A549 (cell line): ENCODE data around the gene TRPM6.

Source experiments
- BCL3 ChIP-seq: fragments of >200 bp; sonication (Bioruptor Twin); formaldehyde crosslinking; IDR thresholded peaks from 3 replicates; pipeline ENCODE4 v1.6.1; 2016
- CTCF ChIP-seq: fragments of >200 bp; sonication (Bioruptor Twin); formaldehyde crosslinking; IDR thresholded peaks from 3 replicates; pipeline ENCODE4 v1.5.1; 2016
- EP300 ChIP-seq, 2 experiments: fragments of >200 bp; sonication (Bioruptor Twin); formaldehyde crosslinking; IDR thresholded peaks; 2 replicates in 1 of 2; 3 replicates in 1 of 2; pipeline ENCODE4 v1.6.1; 2016 to 2017
- ESRRA ChIP-seq: fragments of 150-350 bp; IDR thresholded peaks from 2 replicates; pipeline ENCODE4 v1.6.1; 2014; ENCODE audit warnings: mild to moderate bottlenecking, low read length, borderline replicate concordance
- JUN ChIP-seq, 2 experiments: fragments of >200 bp; sonication (Bioruptor Twin); formaldehyde crosslinking; IDR thresholded peaks; 2 replicates in 1 of 2; 3 replicates in 1 of 2; pipeline ENCODE4 v1.6.1; 2016 to 2017
- JUNB ChIP-seq: fragments of >200 bp; sonication (Bioruptor Twin); formaldehyde crosslinking; IDR thresholded peaks from 2 replicates; pipeline ENCODE4 v1.6.1; 2016
- KDM5A ChIP-seq: fragments of 200-600 bp; sonication (generic); IDR thresholded peaks from 2 replicates; pipeline ENCODE4 v1.6.1; 2016; ENCODE audit warnings: antibody characterized with exemption, mild to moderate bottlenecking
- NR3C1 ChIP-seq: fragments of >200 bp; sonication (Bioruptor Twin); formaldehyde crosslinking; IDR thresholded peaks from 3 replicates; pipeline ENCODE4 v1.6.1; 2017
- POLR2A ChIP-seq: IDR thresholded peaks from 2 replicates; pipeline ENCODE4 v1.6.1; 2012; ENCODE audit warnings: mild to moderate bottlenecking, low read length
- POLR2AphosphoS2 ChIP-seq: conservative IDR thresholded peaks from 2 replicates; pipeline ENCODE4 v1.6.1; 2012; ENCODE audit warnings: low read length, improper control_type of control experiment, inconsistent platforms
- RAD21 ChIP-seq, 2 experiments: fragments of >200 bp in 1 of 2; sonication (Bioruptor Twin) in 1 of 2; formaldehyde crosslinking in 1 of 2; IDR thresholded peaks in 1 of 2; conservative IDR thresholded peaks in 1 of 2; 2 replicates in 1 of 2; 3 replicates in 1 of 2; pipeline ENCODE4 v1.6.1; 2012 to 2018; ENCODE audit warnings: inconsistent platforms in 1 of 2
- REST ChIP-seq: fragments of 200-600 bp; sonication (generic); IDR thresholded peaks from 2 replicates; pipeline ENCODE4 v1.6.1; 2016; ENCODE audit warnings: antibody characterized with exemption, mild to moderate bottlenecking, moderate library complexity
- RFX5 ChIP-seq: fragments of 450-650 bp; IDR thresholded peaks from 2 replicates; pipeline ENCODE4 v1.7.1; 2014; ENCODE audit warnings: antibody characterized with exemption, mild to moderate bottlenecking, moderate library complexity
- SMC3 ChIP-seq: fragments of >200 bp; sonication (Bioruptor Twin); formaldehyde crosslinking; IDR thresholded peaks from 3 replicates; pipeline ENCODE4 v1.6.1; 2018; ENCODE audit warnings: inconsistent platforms

GRCh38 chr9:74742191-74742790 is 145.4 kb downstream of the TRPM6 start:
- TF ChIP-seq NR3C1 = no peak
- no peak for TF ChIP-seq REST
- TF ChIP-seq CTCF = no peak
- TF ChIP-seq POLR2A = no peak
- TF ChIP-seq RFX5 = no peak
- TF ChIP-seq BCL3 = no peak
- no peak for TF ChIP-seq EP300 (IDR thresholded peaks at IDR 0.05)
- TF ChIP-seq ESRRA = no peak
- no peak for TF ChIP-seq JUNB
- no peak for TF ChIP-seq JUN (IDR thresholded peaks at IDR 0.05)
- no peak for TF ChIP-seq SMC3
- TF ChIP-seq KDM5A = no peak
- no peak for TF ChIP-seq POLR2AphosphoS2
- no peak for TF ChIP-seq RAD21 (conservative IDR thresholded peaks at IDR 0.05 in 1 of 2, IDR thresholded peaks at IDR 0.05 in 1 of 2)
